Medulla oblongata (tissue), 1 donor: ENCODE data around the gene ADARB2.
A peak's percentile ranks its signal among the peaks of the same experiment; 100 is the strongest.
"Not testable (repeated sequence)": the region's sequence is repeated elsewhere in the genome, so short reads cannot be mapped to it uniquely, and the experiment has no call there.

Experiments used
- DNase-seq: peaks from one replicate; pipeline ENCODE4 v3.0.0-alpha.2; 2015; ENCODE audit errors: extremely low spot score

The ADARB2 gene

GRCh38 chr10:1548146-1548545 is 189.2 kb downstream of the ADARB2 start:
- no peak for DNase-seq

- DNase-seq: peak; percentile 39
Measured at GRCh38 chr10:1546431-1547110, 190.8 kb downstream of the ADARB2 start.

DNA sequence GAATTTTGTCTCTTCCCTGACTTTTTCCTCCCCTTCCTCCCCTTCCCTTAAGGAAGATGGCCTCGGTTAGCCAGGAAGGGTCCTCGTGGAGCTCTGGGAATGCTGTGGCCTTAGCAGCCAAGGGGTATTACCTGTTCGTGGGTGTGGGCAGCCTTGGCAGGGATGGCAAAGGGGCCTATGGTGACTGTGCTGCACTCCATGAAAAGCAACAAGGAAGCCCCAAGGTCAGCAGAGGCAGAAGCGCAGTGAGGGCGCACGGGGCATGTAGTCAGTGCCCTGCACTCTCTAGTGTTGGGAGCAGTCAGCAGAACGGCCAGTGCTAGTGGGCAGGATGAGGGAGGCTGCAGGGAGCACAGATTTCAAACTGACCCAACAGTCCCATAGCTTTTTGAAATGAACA is 191.8 kb downstream of the ADARB2 start:
- DNase-seq: no peak

- DNase-seq: peak; percentile 53
Measured at GRCh38 chr10:1544929-1545328, 192.4 kb downstream of the ADARB2 start.

DNA sequence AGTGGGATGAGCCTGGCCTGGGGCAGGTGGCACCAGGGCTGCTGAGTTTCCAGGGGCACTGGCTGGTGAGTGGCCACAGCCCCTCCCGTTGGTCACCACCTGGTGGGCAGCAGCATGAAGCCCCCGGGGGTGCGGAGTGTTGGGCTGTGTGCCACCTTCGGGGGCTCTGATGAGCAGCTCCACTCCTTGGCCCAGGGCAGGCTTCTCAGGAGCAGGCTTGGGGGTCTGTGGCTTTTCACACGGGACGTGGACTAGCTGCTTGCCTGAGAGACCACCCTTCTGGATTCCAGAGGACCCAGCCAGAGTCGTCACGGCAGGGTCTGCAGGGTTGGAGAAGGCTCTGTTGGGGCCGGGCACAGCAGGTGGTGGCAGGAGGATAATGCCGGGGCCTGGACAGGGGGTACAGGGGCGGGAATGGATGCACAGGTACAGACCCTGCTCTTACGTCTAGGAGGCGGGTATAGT is 193.1 kb downstream of the ADARB2 start:
- DNase-seq: no peak

- DNase-seq: no peak
Measured at GRCh38 chr10:1543596-1543995, 193.7 kb downstream of the ADARB2 start.

DNA sequence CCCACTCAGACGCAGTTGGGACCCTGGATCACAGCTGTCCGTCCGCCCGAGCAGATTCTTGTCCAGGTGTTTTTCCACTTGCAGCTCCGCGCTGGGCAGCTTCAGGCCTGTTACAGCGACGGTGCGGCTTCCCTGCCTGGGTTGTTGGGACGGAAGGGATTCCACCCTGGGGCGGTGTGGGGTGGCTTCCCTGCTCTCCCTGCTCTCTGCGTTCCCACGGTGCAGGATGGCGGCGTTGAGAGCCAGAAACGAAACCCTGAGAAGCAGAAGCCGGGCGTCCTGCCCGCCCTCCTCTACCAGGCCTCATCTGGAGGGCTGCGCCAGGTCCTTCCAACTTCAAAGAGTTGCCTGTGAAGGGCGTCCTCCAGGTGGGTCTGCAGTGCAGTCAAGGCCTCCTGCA is 194.4 kb downstream of the ADARB2 start:
- no peak for DNase-seq

DNA sequence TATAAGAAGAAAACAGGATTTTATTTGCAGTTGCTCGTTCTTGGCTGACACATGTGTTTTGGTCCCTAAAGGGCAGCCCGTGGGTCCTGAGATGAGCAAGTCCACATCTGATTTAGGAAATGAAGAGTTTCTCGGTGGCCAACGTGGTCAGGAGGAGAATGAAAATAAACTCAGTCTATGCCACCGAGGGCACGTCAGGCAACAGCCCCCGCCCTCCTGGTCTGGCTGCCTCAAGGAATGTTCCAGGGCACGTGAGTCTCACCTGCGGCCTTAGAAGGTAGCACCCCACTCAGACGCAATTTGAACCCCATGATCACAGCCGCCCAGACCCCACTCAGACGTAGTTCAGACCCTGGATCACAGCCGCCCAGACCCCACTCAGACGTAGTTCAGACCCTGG is 197.2 kb downstream of the ADARB2 start:
- no peak for DNase-seq

DNA sequence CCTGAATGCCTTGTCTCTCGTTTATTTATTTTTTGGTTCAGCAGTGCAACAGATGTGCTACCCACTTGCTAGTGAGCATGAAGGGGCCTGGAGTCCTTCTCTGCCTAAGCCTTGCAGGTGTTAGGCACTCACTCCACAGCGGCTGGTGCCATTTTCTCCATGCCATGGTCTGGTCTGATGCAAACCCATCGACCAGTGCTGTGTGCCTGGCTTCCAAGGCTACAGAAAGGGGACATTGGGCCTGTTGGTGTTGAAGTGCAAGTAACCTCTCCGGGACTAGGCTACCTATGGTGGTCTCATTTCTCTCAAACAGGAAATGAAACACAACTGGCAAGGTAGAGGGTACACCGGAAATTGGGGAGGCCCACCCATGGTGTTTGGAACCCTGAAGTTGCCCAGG is 198.1 kb downstream of the ADARB2 start:
- DNase-seq: no peak

DNA sequence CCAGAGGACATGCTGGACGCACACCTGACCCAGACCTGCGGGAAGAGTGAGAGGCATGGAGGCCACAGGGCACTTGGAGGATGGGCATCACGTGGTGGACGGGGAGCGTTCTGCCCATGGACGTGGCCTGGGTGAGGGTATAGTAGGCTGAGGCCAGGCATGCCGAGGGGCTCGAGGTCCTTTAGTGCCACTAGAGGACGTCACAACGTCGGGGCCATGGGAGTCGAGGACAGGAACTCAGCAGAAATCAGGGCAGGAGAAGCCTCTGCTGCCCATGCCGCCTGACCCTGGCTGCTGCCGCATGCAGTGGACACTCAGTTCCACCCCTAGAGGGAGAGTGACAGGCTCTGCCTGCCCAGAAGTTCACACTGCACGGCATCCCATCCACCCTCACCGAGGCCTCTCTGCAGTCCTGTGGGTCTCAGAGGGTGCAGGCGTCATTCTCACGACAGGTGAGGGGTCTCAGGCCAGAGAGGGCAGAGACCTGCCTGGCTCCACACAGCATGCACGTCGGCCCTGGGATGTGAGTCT is 198.7 kb downstream of the ADARB2 start:
- no peak for DNase-seq

- no peak for DNase-seq
Measured at GRCh38 chr10:1538121-1538520, 199.2 kb downstream of the ADARB2 start.

DNA sequence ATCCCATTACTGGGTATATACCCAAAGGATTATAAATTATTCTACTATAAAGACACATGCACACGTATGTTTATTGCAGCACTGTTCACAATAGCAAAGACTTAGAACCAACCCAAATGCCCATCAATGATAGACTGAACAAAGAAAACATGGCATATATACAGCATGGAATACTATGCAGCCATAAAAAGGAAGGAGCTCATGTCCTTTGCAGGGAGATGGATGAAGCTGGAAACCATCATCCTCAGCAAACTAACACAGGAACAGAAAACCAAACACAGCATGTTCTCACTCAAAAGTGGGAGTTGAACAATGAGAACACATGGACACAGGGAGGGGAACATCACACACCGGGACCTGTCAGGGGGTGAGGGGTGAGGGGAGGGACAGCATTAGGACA is 199.9 kb downstream of the ADARB2 start:
- DNase-seq: not testable (repeated sequence)

DNA sequence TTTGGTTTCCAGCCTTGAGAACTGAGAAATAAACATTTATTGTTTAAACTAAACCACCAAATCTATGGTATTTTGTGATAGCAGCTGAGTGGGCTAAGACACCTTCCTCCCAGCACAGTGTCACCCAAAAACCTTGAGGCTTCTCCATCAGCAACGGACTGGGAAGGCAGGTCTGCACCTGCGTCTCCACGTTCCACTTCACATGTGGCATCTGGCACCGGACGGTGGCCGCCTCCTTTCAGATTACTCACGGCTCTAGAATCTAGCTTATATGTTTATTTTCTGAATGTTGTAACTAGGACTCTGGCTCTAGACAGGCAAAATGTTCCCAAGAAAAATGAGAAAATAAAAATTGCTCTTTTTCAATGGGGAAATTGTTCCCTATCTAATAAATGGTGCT is 201.0 kb downstream of the ADARB2 start:
- DNase-seq: no peak

DNA sequence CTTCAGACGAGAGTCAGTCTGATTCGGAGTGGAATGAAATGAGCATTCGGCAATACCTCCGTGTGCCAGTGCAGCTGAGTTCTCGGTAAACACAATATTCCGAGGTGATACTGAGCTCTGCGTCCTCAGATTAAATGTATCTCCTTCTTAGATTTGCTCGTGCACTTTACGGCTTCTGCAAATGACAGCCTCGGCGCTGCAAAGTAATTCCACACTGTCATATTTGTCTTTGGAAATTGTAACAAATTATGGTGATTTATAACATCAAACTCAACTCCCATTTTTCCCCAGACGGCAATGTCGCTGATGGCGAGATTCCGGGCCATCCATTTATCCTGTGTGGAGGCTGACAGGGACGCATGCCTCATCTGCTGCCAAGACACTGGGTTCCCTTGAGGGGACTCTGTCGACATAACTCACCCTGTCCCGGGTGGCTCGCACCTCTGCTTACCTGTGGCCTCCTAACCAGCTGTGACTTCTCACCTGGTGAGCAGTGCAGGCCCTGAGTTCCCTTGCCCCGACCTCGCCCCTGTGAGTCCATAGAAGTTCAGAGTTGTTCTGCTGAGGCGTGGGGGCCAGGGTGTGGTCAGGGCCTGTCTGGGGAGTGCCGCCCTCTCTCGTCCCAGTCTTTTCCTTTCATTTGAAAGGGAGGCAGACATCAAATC is 201.9 kb downstream of the ADARB2 start:
- DNase-seq: no peak

- no peak for DNase-seq
Measured at GRCh38 chr10:1534820-1535219, 202.5 kb downstream of the ADARB2 start.

DNA sequence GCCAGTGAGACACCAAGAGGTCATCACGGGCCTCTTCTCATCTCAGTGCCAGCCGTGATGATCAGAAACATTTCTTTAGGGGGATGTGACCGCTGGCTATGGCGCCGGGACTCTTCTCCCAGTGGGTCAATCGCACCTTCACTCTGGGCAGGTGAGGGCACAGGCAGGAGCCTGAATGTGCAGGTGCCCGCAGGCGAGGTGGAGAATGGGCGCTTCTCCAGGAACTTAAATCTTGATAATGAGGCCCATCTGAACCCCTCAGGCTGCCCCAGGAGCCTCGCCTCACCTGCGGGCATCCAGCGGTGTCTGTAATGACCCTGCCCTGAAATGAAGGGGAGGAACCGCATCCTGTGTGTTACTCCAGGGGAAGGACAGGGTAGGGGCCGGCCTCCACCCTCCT is 204.7 kb downstream of the ADARB2 start:
- DNase-seq: no peak

GRCh38 chr10:1531883-1532597 is 205.3 kb downstream of the ADARB2 start:
- no peak for DNase-seq

- DNase-seq: no peak
Measured at GRCh38 chr10:1530871-1531517, 206.3 kb downstream of the ADARB2 start.

- DNase-seq: no peak
Measured at GRCh38 chr10:1529806-1530413, 207.4 kb downstream of the ADARB2 start.

DNA sequence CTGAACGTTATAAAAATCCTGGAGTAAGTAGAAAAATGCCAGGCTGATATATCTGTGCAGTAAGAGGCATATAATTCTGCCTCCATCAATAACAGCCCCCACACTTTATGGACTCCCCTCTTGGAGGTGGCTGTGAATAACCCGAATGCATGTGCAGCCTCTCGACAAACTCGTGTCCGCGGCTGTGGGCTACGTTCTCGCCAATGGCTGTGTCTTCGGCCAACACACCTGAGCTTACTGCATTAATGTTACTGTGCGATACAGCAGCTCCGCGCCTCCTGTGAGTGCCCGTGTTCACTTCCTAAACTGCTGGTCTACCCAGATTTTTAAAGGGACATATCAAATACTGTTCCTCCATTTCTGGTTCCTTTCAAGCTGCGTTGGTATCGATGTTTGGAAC is 209.4 kb downstream of the ADARB2 start:
- no peak for DNase-seq

DNA sequence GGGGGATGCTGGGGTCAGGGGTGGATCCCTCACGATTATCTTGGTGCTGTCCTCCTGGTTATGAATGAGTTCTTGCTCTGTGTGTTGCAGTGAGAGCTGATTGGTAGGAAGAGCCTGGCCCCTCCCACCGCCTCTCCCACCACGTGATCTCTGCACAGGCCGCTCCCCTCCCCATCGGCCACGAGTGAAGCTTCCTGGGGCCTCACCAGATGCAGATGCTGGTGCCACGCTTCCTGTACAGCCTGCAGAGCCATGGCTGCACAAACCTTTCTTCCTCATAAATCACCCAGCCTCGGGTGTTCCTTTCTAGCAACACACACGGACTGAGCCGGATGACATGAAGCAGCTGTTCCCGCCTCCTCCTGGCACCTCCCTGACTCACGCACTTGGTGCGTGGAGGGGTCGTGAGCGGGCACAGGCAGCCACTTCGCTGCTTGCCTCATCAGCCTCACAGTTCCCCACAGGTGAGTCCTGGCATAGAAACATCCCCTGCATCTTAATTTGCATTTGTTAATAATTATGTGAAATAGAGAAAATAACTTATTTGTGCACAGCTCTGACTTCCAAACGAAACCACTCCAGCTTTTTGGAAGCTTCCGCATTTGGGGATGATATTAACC is 210.8 kb downstream of the ADARB2 start:
- DNase-seq: no peak
